Epidermal melanocyte (primary cell): ENCODE data around the gene ADGRL2.

Source experiments
- DNase-seq: peaks from one replicate; pipeline ENCODE4 v3.0.0; 2011; ENCODE audit warnings: low spot score; ENCODE audit not compliant: insufficient read length

The ADGRL2 gene

DNA sequence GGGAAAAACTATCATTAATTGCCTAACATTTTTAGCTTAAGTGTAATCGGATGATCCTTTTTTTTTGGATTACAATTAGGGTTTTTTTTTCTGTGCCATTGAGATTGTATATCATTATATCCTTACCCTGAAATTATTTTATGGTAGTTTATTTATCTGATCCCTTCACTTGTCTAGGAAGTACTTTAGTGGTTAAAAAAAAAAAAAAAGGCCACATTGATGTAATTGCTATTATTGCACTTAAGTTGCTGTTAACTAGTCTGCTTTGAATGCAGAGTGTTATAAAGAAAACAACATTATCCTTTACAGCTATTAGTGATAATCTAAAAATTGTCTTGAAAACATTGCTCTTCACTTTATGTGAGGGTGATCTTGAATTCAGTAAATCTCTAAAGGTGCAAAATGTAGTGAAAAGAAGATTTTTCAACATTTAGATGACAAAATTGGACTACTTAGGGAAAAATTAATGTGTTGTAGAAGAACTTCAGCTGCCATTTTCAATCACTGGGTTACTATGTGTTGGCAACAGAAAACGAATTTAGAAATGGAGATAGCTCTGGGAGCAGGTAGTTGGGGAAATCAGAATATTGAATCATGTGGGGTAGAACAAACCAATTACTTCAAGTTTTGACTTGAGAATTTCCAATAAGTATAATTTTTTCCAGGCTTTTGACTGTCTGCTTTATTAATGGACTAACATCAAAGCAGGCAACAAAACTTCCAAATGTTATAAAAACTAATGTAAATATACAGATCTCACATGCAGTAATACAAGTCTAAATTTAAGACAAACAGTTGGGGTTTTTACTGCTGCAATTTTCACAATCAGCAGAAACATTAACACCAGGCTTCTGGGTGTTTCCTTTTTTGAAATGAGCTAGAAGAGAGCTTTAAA is 5.0 kb downstream of the ADGRL2 start:
- no peak for DNase-seq

DNA sequence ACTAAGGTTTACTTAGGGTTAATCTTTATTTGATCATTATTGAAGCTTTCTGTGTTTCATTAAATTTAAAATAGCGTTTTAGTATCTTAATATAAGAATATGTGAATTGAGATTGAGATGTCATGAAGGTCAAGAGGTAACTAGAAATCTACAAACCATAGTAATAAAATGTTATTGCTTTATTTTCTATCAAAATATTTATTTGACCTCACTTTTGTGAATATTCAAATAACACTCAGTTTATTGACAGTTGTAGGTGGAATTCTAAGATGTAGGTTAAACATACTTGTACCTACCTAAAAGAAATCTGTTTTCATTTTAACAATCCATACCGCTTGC is 5.7 kb downstream of the ADGRL2 start:
- no peak for DNase-seq

DNA sequence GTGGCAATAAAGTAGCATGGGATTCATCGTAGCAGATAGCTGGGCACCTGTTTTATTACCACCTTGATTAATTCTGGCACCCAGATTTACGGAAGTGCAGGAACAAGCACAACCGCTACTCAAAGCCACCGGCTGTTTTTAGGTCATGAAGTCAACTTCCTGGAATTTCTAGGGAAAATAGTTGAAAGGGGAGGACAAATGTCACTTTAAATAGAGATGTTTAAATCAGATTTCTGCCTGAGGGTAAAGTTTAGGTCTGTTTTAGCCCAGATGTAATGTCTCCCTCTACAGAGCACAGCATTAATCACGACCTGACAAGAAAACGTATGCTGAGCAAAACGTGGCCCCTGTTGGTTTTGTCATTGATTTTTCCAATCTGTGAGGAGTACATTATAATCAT is 8.0 kb downstream of the ADGRL2 start:
- no peak for DNase-seq

DNA sequence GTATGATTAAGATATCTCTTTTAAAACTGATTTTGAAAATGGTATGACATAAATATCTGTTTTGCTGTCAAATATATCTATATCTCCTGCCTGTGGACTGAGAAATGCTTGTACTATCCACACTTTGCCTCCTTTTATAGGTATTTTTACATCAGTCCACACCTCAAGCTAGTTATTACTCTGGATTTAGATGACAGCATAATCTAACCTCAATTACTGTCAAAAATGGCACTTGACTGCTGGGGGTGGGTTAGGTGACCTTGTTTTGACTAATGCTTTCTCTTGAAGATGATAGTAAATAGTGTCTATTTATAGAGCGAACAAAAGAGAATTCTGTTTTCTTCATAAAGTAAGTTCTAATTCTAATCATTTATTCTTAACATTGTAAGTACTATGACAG is 9.1 kb downstream of the ADGRL2 start:
- DNase-seq = no peak

GRCh38 chr1:81811757-81812371 is 11.1 kb downstream of the ADGRL2 start:
- no peak for DNase-seq

DNA sequence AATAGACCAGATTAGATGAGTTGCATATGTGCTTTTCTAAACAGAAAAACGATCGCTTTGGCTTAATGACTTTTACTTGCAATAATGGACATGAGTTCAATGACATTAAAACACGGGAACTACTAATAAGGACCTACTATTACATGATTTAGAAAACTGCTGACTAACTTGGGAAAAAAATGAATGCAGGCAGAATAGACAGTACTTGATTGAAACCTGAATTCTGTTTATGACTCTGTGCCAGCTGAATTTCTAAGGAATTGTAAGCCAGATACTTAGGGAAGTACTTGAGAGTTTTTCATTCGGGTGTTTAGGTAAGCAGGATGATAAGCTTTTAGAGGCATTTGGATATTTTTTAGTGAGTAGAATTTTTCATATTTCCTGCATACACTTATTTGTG is 12.0 kb downstream of the ADGRL2 start:
- no peak for DNase-seq

DNA sequence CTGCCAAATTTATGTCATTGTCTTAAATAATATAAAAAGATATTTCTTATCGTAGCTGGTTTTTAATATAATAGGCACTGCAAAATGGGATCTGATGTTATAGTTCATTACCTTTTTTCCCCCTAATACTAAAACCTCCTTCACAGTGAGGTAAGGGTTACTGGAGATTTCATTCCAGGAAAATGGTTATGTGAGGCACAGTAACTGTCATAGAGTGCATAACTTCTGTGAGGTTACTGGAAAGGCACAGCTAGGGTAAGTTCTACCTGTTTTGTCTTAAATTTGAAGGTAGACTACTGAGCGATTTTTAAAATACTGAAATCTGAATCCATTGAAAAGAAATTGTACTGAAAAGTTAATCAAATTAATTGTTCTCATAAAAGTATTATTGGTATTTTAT is 13.0 kb downstream of the ADGRL2 start:
- no peak for DNase-seq

- DNase-seq = no peak
These were observed 18.9 kb downstream of the ADGRL2 start for GRCh38 chr1:81819613-81820012.

DNA sequence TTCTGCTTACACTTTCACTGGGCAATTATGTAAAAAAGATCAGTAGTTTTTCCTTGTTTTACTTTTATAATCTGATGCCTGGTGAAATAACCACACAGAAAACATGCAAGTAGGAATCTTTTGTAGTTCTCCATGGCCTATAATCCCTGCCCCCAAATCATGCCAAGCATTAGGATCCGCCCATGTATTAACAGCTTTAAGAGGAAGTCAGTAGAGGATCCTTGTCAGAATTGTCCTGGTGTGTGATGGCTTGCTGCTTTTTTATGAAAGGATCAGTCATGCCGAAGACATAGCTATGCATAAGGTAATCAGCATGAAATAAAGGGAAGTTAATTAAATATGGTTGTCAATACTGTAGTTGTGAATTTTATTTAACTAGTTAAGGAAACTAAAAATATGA is 20.0 kb downstream of the ADGRL2 start:
- no peak for DNase-seq

DNA sequence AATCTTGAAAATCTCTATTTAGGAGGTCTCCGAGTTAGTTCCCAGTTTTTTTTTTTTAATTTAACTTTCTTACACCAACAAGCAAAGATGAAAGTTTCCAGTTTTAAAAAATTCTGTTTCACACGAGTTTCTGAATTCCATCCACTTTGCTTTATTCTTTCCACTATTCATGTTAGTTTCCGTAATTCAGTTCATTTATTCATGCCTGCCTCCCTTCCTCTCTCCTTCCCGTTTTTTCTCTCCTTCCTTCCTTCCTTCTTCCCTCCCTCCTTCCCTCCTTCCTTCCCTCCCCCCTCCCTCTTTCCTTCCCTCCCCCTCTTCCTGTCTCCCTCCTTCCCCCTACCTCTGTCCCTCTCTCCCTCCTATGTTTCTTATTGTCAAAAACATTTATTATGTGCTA is 22.3 kb downstream of the ADGRL2 start:
- no peak for DNase-seq

DNA sequence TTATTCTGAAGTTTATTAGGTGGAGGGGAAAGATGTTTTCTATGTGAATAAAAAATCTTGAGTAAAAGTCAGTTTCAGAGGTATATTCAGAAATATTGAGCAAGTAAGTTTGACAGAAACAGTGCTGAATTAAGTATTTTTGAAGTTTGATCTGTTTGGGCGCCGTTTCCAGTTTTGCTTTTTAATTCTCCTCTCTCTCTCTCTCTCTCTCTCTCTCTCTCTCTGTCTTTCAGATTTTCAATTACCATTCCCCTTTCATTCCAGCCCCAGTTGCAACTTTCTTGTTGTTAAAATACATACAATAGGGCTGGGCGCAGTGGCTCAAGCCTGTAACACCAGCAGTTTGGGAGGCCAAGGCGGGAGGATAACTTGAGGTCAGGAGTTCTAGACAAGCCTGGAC is 24.0 kb downstream of the ADGRL2 start:
- no peak for DNase-seq

DNA sequence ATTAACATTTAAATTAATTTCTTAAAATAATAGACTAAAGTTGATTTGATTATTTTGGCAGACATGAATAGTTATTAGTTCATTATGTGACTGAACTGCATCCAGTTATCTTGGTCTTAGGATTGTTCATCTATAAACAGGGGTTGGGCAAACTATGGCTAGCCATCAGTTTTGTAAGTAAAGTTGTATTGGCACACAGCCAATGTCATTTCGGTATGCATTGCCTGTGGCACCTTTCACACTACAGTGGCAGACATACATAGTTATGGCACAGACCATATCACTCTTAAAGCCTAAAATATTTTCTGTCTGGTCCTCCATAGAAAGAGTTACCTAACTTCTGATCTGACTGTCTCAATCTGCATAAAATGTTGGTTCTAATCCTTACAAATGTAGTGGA is 27.2 kb downstream of the ADGRL2 start:
- no peak for DNase-seq

DNA sequence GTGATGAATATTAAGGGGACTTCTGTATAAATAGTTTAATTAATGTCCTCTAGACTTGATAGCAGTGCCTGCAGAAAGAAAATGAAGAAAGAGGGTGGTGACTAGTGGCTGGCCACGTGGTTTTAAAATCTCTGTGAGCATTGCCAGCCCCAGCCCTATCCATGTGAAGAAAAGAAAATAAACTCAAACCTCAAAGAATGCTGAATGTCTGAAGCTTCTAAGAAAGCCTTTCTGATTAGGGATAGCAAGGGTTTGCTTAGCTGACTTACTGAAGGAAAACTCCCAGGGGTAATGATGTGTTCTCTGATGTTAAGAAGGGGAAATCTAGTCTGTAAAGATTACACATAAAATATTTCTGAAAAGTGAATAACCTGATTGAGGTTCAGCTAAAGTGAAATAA is 31.8 kb downstream of the ADGRL2 start:
- no peak for DNase-seq

GRCh38 chr1:81833722-81834121 is 33.0 kb downstream of the ADGRL2 start:
- no peak for DNase-seq

- no peak for DNase-seq
These were observed 33.5 kb downstream of the ADGRL2 start for GRCh38 chr1:81834268-81834667.

DNA sequence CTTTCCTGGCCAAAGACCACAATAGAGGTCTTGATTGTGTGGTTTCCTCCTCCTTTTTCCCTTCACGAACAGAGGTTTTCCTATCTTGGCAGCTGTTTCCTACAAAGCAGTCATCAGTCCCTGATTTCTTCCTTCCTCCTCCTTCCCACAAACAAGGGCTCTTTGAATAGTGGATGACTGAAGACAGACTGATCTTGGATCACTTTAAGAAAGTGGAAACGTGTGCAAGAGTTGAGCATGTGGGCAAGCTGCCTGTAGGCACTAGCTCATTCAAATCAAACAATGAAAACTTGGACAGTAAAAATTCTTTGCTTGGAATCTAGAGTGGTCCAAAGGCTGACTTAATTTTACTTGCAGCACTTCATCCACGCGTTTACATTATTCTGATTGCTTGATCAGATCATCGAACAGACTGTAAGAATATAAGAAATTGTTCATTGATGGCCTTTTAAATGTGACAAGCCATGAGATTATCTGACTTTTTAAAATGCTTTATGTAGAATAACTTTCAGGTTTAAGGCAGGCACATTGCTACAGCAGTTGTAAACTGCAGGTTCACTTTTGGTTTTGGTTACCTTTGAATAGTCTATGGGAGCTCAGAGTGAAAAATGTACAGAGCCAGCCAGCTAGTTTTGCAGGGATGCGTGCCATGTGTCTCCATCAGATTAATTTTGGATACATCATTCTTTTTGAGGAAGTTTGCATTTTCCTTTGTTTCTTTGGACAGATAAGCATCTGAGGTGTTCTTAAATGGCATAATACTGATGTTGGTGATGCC is 34.4 kb downstream of the ADGRL2 start:
- no peak for DNase-seq

GRCh38 chr1:81836007-81836626 is 35.4 kb downstream of the ADGRL2 start:
- DNase-seq = no peak

- no peak for DNase-seq
These were observed 38.0 kb downstream of the ADGRL2 start for GRCh38 chr1:81838600-81839218.

DNA sequence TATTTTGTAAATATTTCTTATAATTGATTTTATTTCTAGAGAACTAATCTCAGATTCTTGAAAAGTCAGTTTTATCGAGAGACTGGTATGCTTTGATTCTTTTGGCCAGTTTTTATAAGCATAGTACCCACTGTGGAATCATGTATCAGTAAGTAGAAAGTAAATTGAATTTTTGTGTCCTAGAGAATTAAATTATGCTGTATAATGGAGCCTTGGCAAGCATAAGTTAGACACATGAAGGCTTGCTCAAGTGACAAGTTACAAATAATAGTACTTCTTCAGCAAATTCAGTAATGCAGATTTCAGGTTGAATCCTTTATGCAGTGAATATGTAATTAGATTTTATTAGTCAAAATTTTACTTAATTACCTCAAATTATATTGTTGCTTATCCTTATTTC is 40.1 kb downstream of the ADGRL2 start:
- no peak for DNase-seq

- no peak for DNase-seq
These were observed 41.1 kb downstream of the ADGRL2 start for GRCh38 chr1:81841795-81842194.

- DNase-seq = no peak
These were observed 43.7 kb downstream of the ADGRL2 start for GRCh38 chr1:81844477-81844876.

- no peak for DNase-seq
These were observed 45.9 kb downstream of the ADGRL2 start for GRCh38 chr1:81846630-81847029.
